Measurements from ENCODE around the gene CATSPER3. TPM values are rescaled to one million over a fixed set of nuclear protein-coding genes. Genes with fewer than 3 reads are reported as not detected.

The CATSPER3 gene
- polyA plus RNA-seq, 6 donors from 2014 or later: 0.31 to 1.1 (median 0.43) TPM; not detected in 2

DNA sequence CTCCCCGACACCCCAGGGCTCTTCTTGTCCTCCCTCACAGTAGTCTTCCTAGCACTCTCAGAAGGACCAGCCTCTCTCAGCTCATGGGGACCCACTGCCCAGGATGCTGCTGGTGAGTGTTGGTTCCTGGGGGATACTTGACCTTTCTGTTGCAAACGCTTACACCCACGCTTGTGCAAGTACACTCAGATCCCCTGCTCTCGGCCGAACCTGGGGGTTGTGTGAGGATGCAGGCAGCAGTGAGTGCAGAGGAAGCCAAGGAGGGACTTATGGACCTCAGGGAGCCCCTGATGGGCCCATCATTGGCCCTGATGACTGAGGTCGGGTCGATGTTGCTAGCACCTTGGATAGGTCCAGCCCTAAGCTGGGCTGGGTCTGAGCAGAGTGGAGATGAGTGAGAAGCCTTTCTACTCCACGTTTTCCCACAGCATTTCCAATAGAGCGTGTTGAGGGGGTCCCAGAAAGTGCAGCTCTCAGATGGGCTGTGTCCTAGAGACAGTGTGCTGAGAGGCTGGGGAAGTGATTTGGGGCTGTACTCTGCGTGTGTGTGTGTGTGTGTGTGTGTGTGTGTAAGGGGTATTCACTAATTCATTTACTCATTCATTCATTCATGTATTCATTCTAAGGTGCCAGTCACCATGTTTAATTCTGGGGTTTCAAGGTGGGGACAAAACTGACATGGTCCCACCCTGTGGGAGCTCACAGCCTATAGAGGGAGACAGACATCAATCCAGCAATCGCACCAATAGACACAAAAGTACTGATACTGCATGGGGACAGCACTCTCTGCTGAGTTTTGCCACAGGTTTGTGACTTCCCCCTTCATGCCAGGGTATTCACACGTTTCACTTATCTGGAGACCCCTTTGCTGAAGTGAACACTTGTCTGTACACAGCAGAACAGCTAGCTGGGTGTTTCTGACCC is 91.6 kb downstream of the CATSPER3 start:
- peaks cover 6 to 9% (median 9%) of the 10 kb centered on the region in 3 donors for H3K4me1 Mint-ChIP-seq
- no peaks in the 10 kb centered on the region for H3K36me3 Mint-ChIP-seq
- no peak overlapping the region for H3K27ac Mint-ChIP-seq
- ATAC-seq (ENCODE audit: low read depth in 2 of 2) (no peak), DNase-seq (no peak)
- H3K4me3 Mint-ChIP-seq: no peak overlapping the region
- peaks cover 0 to 2% (median 0%) of the 10 kb centered on the region in 7 donors for H3K9me3 Mint-ChIP-seq
- peaks cover 36 to 72% (median 42%) of the 10 kb centered on the region in 3 donors for H3K27me3 Mint-ChIP-seq

DNA sequence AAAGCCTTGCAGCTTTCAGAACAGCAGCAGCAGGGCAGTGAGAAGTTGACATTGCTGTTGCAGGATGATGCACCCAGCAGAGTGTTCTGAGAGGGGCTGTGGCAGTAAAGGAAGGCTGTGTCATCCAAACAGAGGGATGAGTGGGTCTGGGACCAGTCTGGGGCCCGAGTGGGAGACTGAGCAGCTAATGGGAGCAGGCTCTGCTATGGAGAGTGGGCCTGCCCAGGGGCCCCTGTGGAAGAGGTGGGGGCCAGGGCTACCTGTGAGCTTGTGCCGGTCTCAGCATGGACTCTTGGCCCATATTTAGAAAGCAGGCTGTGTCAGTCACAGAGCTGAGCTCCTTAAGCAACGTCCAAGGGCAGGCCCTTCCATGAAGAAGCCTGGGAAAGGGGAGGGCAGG is 92.3 kb downstream of the CATSPER3 start:
- H3K9me3 Mint-ChIP-seq: peaks cover 0 to 2% (median 0%) of the 10 kb centered on the region in 7 donors
- H3K4me3 Mint-ChIP-seq: no peak overlapping the region
- no peak for ATAC-seq (ENCODE audit: low read depth in 2 of 2)
- H3K27ac Mint-ChIP-seq: no peak overlapping the region
- peaks cover 0 to 6% (median 6%) of the 10 kb centered on the region in 3 donors for H3K4me1 Mint-ChIP-seq
- DNase-seq: no peak
- H3K36me3 Mint-ChIP-seq: no peaks in the 10 kb centered on the region
- peaks cover 42 to 80% (median 49%) of the 10 kb centered on the region in 3 donors for H3K27me3 Mint-ChIP-seq

DNA sequence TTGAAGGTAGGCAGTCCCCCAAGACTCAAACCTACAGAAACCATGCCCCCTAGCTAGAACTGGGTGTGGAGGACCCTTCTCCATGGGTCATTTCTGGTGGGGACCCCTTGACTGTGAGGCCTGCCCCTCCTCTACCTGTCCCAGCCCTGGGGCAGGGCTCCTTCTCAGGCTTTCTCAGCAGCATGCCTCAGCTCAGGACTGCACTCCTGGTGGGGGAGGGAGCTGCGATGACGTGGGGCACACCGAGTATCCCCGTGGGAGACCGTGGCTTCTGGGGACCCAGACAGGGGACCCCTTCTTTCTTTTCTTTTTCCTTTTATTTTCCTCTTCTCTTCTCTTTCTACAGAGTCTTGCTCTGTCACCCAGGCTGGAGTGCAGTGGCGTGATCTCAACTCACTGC is 93.3 kb downstream of the CATSPER3 start:
- H3K4me1 Mint-ChIP-seq: peaks cover 0 to 6% (median 6%) of the 10 kb centered on the region in 3 donors
- no peak overlapping the region for H3K4me3 Mint-ChIP-seq
- DNase-seq (no peak), ATAC-seq (ENCODE audit: low read depth in 2 of 2) (no peak)
- H3K27me3 Mint-ChIP-seq: peaks cover 43 to 85% (median 55%) of the 10 kb centered on the region in 3 donors
- H3K9me3 Mint-ChIP-seq: peaks cover 0 to 2% (median 0%) of the 10 kb centered on the region in 7 donors
- no peaks in the 10 kb centered on the region for H3K36me3 Mint-ChIP-seq
- H3K27ac Mint-ChIP-seq: no peak overlapping the region

Other genes starting within 250 kb of the CATSPER3 start
- 10 to 100 TPM; 35.1 to 39.1 (median 37.2) TPM for gene CAMLG, start 229.4 kb upstream of the CATSPER3 start, polyA plus RNA-seq (ENCODE audit: low read depth in 6 of 6)
- 10 to 100 TPM; 17.7 to 24.7 (median 18.9) TPM for gene DDX46, start 209.1 kb upstream of the CATSPER3 start, polyA plus RNA-seq (ENCODE audit: low read depth in 6 of 6)
- 10 to 100 TPM in 5 of 6 donors, 1 to 10 TPM in 1; 5.7 to 15.3 (median 12.0) TPM for gene C5orf24, start 121.9 kb upstream of the CATSPER3 start, polyA plus RNA-seq (ENCODE audit: low read depth in 6 of 6)
- gene TXNDC15, start 93.5 kb upstream of the CATSPER3 start, polyA plus RNA-seq (ENCODE audit: low read depth in 6 of 6): 10 to 100 TPM in 2 of 6 donors, 1 to 10 TPM in 4; 6.7 to 14.8 (median 9.1) TPM
- gene PCBD2, start 62.8 kb upstream of the CATSPER3 start, polyA plus RNA-seq (ENCODE audit: low read depth in 6 of 6): 10 to 100 TPM in 5 of 6 donors, 1 to 10 TPM in 1; 9.5 to 15.5 (median 12.7) TPM
- not detected for gene PITX1, start 66.3 kb downstream of the CATSPER3 start, polyA plus RNA-seq (ENCODE audit: low read depth in 6 of 6)